Measurements from ENCODE around the gene PRRT3. TPM values are rescaled to one million over a fixed set of nuclear protein-coding genes. Genes with fewer than 3 reads are reported as not detected.
"Not testable (repeated sequence)": the region's sequence is repeated elsewhere in the genome, so short reads cannot be mapped to it uniquely, and the experiment has no call there.

PRRT3 gene
- total RNA-seq, 2 donors from 2014 or later, result 5.8 to 5.9 TPM

GRCh38 chr3:9942934-9943690 lies 9.1 kb downstream of the PRRT3 start:
- no peaks in the 10 kb centered on the region for H3K36me3 Mint-ChIP-seq (ENCODE audit: low read depth)
- H3K4me1 Mint-ChIP-seq, result peaks cover 2% of the 10 kb centered on the region
- no peaks in the 10 kb centered on the region for H3K27me3 Mint-ChIP-seq
- no peaks in the 10 kb centered on the region for H3K9me3 ChIP-seq (ENCODE audit: control insufficient read depth, low read length, poor library complexity, severe bottlenecking)
- no peak overlapping the region for H3K4me3 Mint-ChIP-seq
- H3K27ac Mint-ChIP-seq, result peak overlapping the region; percentile 54
- DNase-seq, result no peak
- ATAC-seq, result no peak

DNA sequence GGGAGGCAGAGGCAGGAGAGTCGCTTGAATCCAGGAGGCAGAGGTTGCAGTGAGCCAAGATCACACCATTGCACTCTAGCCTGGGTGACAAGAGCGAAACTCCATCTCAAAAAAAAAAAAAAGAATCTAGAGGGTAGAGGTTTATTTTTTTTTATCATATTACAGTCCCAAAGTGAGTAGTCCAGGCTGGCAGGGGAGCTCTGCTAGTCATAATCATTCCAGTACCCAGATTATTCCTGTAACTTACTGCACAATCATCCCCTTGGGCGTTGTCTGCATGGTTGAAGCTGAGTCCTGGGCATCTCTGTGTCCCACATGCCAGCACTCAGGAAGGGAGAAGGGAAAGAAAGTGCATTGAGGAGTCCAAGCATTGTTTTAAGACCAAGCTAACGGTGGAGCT lies 10.0 kb downstream of the PRRT3 start:
- Mint-ChIP-seq H3K4me3 (no peak overlapping the region), H3K4me1 (peaks cover 2% of the 10 kb centered on the region), H3K36me3 (ENCODE audit: low read depth) (no peaks in the 10 kb centered on the region), H3K27ac (peak overlapping the region; percentile 53), H3K27me3 (no peaks in the 10 kb centered on the region)
- ATAC-seq, result no peak
- no peaks in the 10 kb centered on the region for H3K9me3 ChIP-seq (ENCODE audit: control insufficient read depth, low read length, poor library complexity, severe bottlenecking)
- no peak for DNase-seq

DNA sequence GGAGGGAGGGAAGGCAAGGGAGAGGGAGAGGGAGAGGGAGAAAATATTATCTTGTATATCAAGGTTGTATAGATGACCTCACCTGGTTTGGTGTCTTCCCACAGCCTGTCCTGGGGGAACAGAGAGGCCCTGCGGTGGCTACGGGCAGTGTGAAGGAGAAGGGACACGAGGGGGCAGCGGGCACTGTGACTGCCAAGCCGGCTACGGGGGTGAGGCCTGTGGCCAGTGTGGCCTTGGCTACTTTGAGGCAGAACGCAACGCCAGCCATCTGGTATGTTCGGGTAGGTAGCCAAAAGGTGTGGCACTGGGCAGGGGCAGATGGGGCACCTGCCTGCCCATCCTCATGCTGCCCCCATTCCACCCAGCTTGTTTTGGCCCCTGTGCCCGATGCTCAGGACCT lies 11.5 kb downstream of the PRRT3 start:
- H3K27me3 Mint-ChIP-seq, result no peaks in the 10 kb centered on the region
- peaks cover 6% of the 10 kb centered on the region for H3K4me1 Mint-ChIP-seq
- ATAC-seq (no peak), DNase-seq (no peak)
- no peaks in the 10 kb centered on the region for H3K36me3 Mint-ChIP-seq (ENCODE audit: low read depth)
- H3K27ac Mint-ChIP-seq, result no peak overlapping the region
- H3K4me3 Mint-ChIP-seq, result no peak overlapping the region
- no peaks in the 10 kb centered on the region for H3K9me3 ChIP-seq (ENCODE audit: control insufficient read depth, low read length, poor library complexity, severe bottlenecking)

- H3K36me3 Mint-ChIP-seq (ENCODE audit: low read depth); DNase-seq; H3K27me3 Mint-ChIP-seq; H3K9me3 ChIP-seq (ENCODE audit: control insufficient read depth, low read length, poor library complexity, severe bottlenecking); H3K27ac Mint-ChIP-seq; H3K4me3 Mint-ChIP-seq; ATAC-seq: not testable (repeated sequence)
- peaks cover 15% of the 10 kb centered on the region for H3K4me1 Mint-ChIP-seq
Measured at GRCh38 chr3:9939906-9940305, 12.3 kb downstream of the PRRT3 start.

DNA sequence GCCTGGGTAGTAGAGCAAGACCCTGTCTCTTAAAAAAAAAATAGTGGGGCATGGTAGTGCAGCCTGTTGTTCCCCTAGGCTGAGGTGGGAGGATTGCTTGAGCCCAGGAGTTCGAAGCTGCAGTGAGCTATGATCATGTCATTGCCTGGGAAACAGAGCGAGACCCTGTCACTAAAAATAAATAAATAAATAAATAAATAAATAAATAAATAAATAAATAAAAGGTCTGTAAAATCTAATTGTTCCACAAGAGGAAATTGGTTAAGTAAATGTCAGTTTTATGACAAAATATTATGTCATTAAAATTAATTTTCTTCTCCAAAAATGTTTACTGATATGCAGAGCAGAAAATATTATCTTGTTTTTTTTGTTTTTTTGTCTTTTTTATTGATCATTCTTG lies 13.2 kb downstream of the PRRT3 start:
- H3K9me3 ChIP-seq (ENCODE audit: control insufficient read depth, low read length, poor library complexity, severe bottlenecking), result no peaks in the 10 kb centered on the region
- H3K4me1 Mint-ChIP-seq, result peaks cover 24% of the 10 kb centered on the region
- peaks cover 4% of the 10 kb centered on the region for H3K36me3 Mint-ChIP-seq (ENCODE audit: low read depth)
- no peak for ATAC-seq
- no peaks in the 10 kb centered on the region for H3K27me3 Mint-ChIP-seq
- no peak for DNase-seq
- no peak overlapping the region for H3K4me3 Mint-ChIP-seq
- H3K27ac Mint-ChIP-seq, result no peak overlapping the region

- no peak for ATAC-seq
- Mint-ChIP-seq H3K36me3 (ENCODE audit: low read depth) (peaks cover 4% of the 10 kb centered on the region), H3K27me3 (no peaks in the 10 kb centered on the region), H3K27ac (peak overlapping the region; percentile 8), H3K4me1 (peaks cover 33% of the 10 kb centered on the region), H3K4me3 (no peak overlapping the region)
- no peak for DNase-seq
- no peaks in the 10 kb centered on the region for H3K9me3 ChIP-seq (ENCODE audit: control insufficient read depth, low read length, poor library complexity, severe bottlenecking)
Measured at GRCh38 chr3:9937486-9938238, 14.5 kb downstream of the PRRT3 start.

DNA sequence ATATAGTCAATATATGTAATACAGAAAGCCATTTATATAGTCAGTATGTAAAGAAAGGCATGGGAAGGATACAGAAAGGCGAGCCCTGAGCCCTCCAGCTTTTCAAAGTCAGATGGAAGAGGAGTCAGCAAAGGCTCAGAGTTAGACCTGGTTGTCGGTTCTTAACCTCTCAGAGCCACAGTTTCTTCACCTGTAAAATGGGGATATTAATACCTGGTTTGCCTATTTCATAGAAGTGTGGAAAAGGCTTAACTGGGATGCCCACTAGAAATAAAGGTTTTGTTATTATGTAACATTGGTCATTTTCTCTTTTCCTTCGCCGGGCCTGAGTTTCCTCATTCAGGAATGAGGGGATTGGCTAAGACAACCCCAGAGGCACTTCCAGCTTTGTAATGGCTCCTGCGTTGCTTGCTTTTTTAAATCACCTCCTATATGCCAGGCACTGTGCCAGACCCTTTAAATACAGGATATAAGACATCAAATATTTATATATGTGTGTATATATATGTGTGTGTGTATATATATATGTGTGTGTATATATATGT lies 16.2 kb downstream of the PRRT3 start:
- H3K9me3 ChIP-seq (ENCODE audit: control insufficient read depth, low read length, poor library complexity, severe bottlenecking), result no peaks in the 10 kb centered on the region
- Mint-ChIP-seq H3K4me1 (peaks cover 35% of the 10 kb centered on the region), H3K27me3 (no peaks in the 10 kb centered on the region), H3K27ac (peak overlapping the region; percentile 99), H3K4me3 (no peak overlapping the region), H3K36me3 (ENCODE audit: low read depth) (peaks cover 4% of the 10 kb centered on the region)
- ATAC-seq (no peak), DNase-seq (no peak)

GRCh38 chr3:9934993-9935392 lies 17.2 kb downstream of the PRRT3 start:
- H3K4me1 Mint-ChIP-seq, result peaks cover 35% of the 10 kb centered on the region
- ATAC-seq, result no peak
- H3K27ac Mint-ChIP-seq, result peak overlapping the region; percentile 99
- H3K9me3 ChIP-seq (ENCODE audit: control insufficient read depth, low read length, poor library complexity, severe bottlenecking), result no peaks in the 10 kb centered on the region
- no peaks in the 10 kb centered on the region for H3K27me3 Mint-ChIP-seq
- no peak for DNase-seq
- H3K36me3 Mint-ChIP-seq (ENCODE audit: low read depth), result peaks cover 4% of the 10 kb centered on the region
- H3K4me3 Mint-ChIP-seq, result peak overlapping the region; percentile 97

DNA sequence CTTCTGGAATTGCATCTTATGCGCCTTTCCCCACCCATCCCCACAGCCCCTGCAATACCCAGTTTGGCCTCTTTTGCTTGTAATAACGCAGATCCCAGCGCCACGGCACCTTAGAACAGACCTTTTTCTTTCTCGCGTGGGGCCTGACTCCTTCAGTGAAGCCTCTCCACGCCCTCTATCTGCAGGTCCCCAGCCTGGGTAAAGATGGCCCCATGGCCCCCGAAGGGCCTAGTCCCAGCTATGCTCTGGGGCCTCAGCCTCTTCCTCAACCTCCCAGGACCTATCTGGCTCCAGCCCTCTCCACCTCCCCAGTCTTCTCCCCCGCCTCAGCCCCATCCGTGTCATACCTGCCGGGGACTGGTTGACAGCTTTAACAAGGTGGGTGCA lies 18.0 kb downstream of the PRRT3 start:
- Mint-ChIP-seq H3K27me3 (no peaks in the 10 kb centered on the region), H3K4me3 (peak overlapping the region; percentile 97), H3K36me3 (ENCODE audit: low read depth) (peaks cover 4% of the 10 kb centered on the region), H3K4me1 (peaks cover 35% of the 10 kb centered on the region), H3K27ac (peak overlapping the region; percentile 99)
- no peaks in the 10 kb centered on the region for H3K9me3 ChIP-seq (ENCODE audit: control insufficient read depth, low read length, poor library complexity, severe bottlenecking)
- DNase-seq, result peak in 1 of 3 donors; percentile 23
- peak; percentile 8 for ATAC-seq

GRCh38 chr3:9933561-9934234 lies 18.5 kb downstream of the PRRT3 start, which contains the start of gene CRELD1:
Gene CRELD1, plus strand, starts transcription at chr3:9933834. Its CDS starts 605 bp downstream, at chr3:9934439.
- peak; percentile 85 for ATAC-seq
- Mint-ChIP-seq H3K4me3 (peak within 1 kb of the TSS; percentile 97), H3K4me1 (peaks cover 35% of the 10 kb centered on the region), H3K27ac (peak within 1 kb of the TSS; percentile 99), H3K36me3 (ENCODE audit: low read depth) (peaks cover 4% of the 10 kb centered on the region), H3K27me3 (no peaks in the 10 kb centered on the region)
- no peaks in the 10 kb centered on the region for H3K9me3 ChIP-seq (ENCODE audit: control insufficient read depth, low read length, poor library complexity, severe bottlenecking)
- DNase-seq, result peak; percentile 95 to 97 (median 96)

GRCh38 chr3:9932843-9933560 lies 19.2 kb downstream of the PRRT3 start:
- Mint-ChIP-seq H3K4me1 (peaks cover 35% of the 10 kb centered on the region), H3K36me3 (ENCODE audit: low read depth) (peaks cover 4% of the 10 kb centered on the region)

GRCh38 chr3:9932535-9932842 lies 19.7 kb downstream of the PRRT3 start:
- H3K4me3 Mint-ChIP-seq, result peak overlapping the region; percentile 97
- H3K27ac Mint-ChIP-seq, result peak overlapping the region; percentile 99
- H3K36me3 Mint-ChIP-seq (ENCODE audit: low read depth), result peaks cover 4% of the 10 kb centered on the region
- H3K9me3 ChIP-seq (ENCODE audit: control insufficient read depth, low read length, poor library complexity, severe bottlenecking), result no peaks in the 10 kb centered on the region
- H3K4me1 Mint-ChIP-seq, result peaks cover 35% of the 10 kb centered on the region
- H3K27me3 Mint-ChIP-seq, result no peaks in the 10 kb centered on the region
- DNase-seq (no peak), ATAC-seq (no peak)

More at GRCh38 chr3:9932843-9933560, 19.2 kb downstream of the PRRT3 start:
- no peaks in the 10 kb centered on the region for H3K9me3 ChIP-seq (ENCODE audit: control insufficient read depth, low read length, poor library complexity, severe bottlenecking)
- ATAC-seq (peak; percentile 68), DNase-seq (peak; percentile 79 to 82 (median 82))
- no peaks in the 10 kb centered on the region for H3K27me3 Mint-ChIP-seq
- peak overlapping the region; percentile 97 for H3K4me3 Mint-ChIP-seq
- H3K27ac Mint-ChIP-seq, result peak overlapping the region; percentile 99
